ENCODE results near the gene GPR17. TPM values are rescaled to one million over a fixed set of nuclear protein-coding genes. Genes with fewer than 3 reads are reported as not detected.

Gene GPR17
- total RNA-seq, 2 experiments from 2014 or later = not detected

DNA sequence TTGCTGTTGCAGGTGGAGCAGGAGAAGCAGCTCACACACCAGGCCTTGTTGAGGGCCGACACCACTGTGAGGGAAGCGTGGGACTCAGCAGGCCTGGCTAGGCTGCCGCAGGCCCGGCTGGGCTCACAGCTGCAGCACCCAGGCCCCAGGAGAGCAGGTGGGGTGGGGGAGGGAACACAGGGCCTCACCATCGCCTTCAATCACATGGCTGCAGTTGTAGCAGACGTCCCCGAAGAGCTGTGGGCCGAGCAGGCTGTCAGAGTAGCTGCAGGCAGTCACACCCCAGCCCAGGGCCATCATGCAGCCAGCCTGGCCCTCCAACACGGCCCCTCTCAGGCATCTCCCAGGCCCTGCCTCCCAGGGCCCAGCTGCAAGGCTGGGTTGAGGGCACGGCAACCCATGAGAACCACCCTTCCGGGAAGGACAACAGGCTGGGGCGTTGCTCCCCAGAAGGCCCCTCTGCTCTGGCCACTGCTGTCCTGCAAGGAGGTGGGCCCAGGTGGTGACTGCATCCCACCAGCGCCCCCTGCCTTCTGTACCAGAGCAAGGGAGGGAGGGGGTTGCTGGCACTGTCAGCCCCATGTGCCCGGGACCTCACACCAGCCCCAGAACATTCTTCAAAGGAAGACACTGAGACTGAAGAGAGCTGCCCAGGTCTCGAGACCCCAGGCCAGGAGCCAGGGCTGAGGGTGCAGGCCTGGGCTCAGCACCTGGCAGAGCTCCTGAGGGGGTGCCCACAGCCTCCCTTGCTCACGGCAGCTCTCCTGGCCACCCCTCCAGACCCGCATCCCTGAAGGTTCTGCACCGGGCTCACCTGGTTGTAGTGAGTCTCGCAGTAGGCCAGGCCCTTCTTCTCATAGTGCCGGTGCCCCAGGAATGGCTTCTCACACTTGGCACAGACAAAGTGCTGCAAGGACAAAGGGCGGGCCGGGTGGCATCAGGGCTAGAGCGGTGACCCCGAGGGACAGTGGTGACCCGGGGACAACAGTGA is 5.6 kb upstream of the GPR17 start:
- Mint-ChIP-seq H3K36me3 (ENCODE audit: low read depth) (peaks cover 6% of the 10 kb centered on the region), H3K4me3 (peak overlapping the region; percentile 74), H3K4me1 (ENCODE audit: low read depth) (peaks cover 48% of the 10 kb centered on the region), H3K9me3 (ENCODE audit: insufficient read depth) (no peaks in the 10 kb centered on the region), H3K27me3 (ENCODE audit: low read depth) (no peaks in the 10 kb centered on the region), H3K27ac (peak overlapping the region; percentile 89)
- DNase-seq (peak; percentile 65), ATAC-seq (peak; percentile 38)
- CTCF ChIA-PET = interaction anchor here (0.9 to 6.7 kb wide), 10 partner anchors 9 to 443 kb away, joined by 3 to 72 read pairs (median 4); no protein-coding TSS in a partner anchor
- POLR2A ChIA-PET = interaction anchor here (1.0 to 2.6 kb wide), 6 partner anchors 9 to 611 kb away, joined by 3 to 13 read pairs (median 4); partner anchors contain the start of genes SAP130 and SFT2D3

DNA sequence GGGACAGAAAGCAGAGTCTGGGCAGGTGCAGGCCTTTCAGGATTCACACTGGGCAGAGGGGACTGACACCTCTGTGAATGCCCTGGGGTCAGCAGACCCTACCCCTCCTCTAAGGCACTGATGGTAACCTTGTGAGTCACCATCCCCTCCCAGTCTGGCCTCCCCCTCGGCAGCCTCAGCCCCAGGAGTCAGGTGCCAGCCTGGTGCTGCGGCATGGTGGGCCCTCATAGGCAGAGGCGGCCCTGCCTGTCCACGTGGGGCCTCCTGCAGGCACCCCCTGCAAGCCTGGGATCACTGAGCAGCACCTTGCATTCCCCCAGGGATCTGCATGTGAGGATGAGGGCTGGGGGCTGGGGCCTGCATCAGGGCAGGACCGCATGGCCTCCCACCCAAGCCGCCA is 4.8 kb upstream of the GPR17 start:
- peak overlapping the region; percentile 89 for H3K27ac Mint-ChIP-seq
- CTCF ChIA-PET = interaction anchor here (1.4 to 6.7 kb wide), 5 partner anchors 8 to 444 kb away, joined by 5 to 72 read pairs (median 6); no protein-coding TSS in a partner anchor
- H3K4me3 Mint-ChIP-seq = peak overlapping the region; percentile 74
- H3K36me3 Mint-ChIP-seq (ENCODE audit: low read depth) = peaks cover 6% of the 10 kb centered on the region
- DNase-seq (no peak), ATAC-seq (no peak)
- peaks cover 46% of the 10 kb centered on the region for H3K4me1 Mint-ChIP-seq (ENCODE audit: low read depth)
- H3K9me3 Mint-ChIP-seq (ENCODE audit: insufficient read depth) = no peaks in the 10 kb centered on the region
- POLR2A ChIA-PET = interaction anchor here (0.8 to 2.6 kb wide), 7 partner anchors 9 to 611 kb away, joined by 3 to 13 read pairs (median 4); partner anchors contain the start of genes SAP130 and SFT2D3
- no peaks in the 10 kb centered on the region for H3K27me3 Mint-ChIP-seq (ENCODE audit: low read depth)

DNA sequence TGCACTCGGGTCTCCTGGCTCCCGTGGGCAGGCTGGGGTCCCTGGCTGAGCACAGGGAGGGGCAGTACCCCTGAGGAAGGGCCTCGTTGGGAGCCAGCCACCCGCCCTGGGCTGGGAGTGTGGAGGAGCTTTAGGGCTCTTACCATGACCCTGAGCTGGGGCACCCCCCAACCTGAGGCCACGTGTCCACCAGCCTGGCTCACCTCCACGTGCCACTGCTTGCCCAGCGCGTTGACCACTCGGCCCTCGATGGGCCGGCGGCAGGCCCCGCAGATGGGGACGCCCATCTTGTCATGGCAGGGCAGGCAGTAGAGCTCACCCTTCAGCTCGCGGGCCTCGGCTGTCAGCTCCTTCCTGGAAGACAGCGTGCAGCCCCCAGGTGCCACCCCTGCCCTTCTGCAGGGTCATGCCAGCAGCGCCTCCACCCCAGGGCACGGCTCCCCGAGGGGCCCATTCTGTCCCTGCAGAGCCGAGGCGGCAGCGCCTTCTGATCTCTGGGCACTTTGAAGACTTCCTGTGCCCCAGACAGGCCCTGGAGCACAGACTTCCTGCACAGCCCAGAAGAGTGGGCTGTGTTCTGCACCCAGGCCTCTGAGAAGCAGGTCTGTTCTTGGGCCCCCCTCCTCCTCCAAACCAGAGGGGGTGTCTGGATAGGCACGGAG is 4.0 kb upstream of the GPR17 start:
- peak overlapping the region; percentile 74 for H3K4me3 Mint-ChIP-seq
- ATAC-seq = peak; percentile 77
- ChIA-PET CTCF (interaction anchor here (0.9 to 6.7 kb wide), 3 partner anchors 7 to 162 kb away, joined by 4 to 72 read pairs (median 25); no protein-coding TSS in a partner anchor), POLR2A (interaction anchor here (0.5 to 2.6 kb wide), 6 partner anchors 8 to 610 kb away, joined by 3 to 13 read pairs (median 4); partner anchors contain the start of genes IWS1 and SFT2D3)
- H3K27me3 Mint-ChIP-seq (ENCODE audit: low read depth) = no peaks in the 10 kb centered on the region
- H3K27ac Mint-ChIP-seq = peak overlapping the region; percentile 75
- H3K4me1 Mint-ChIP-seq (ENCODE audit: low read depth) = peaks cover 43% of the 10 kb centered on the region
- DNase-seq = peak; percentile 63
- H3K36me3 Mint-ChIP-seq (ENCODE audit: low read depth) = peaks cover 6% of the 10 kb centered on the region
- H3K9me3 Mint-ChIP-seq (ENCODE audit: insufficient read depth) = no peaks in the 10 kb centered on the region

DNA sequence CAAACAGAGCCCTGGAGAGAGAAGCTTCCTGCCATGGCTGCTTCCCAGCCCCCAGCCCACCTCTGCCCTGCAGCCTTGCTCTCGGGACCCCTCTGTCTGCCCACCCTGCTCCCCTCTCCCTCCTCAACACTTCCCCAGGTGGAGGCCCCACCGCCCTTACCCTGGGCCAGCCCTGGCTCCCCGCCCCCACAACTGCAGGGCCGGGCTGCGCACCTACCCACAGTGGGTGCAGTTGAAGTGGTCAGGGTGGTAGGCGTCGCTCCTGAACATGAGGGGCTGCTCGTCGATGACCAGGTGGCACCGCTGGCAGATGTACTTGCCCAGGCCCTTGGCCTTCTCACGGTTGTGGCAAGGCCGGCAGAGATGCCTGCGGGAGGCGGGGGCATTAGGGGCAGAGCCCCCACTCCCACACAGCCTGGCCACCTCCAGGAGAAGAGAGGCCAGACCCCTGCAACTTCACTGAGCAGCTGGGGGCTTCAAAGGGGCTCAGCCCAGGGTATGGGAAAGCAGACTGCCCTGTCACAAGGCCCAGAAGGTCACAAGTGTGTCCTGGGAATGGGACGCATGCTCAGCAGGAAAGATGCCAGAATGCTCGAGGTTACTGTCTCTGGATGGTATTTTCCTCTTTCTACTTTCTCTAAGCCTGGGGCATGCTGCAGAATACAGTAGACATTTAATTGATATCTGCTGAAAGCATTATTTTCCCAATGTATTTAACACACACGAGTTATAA is 3.1 kb upstream of the GPR17 start:
- peak overlapping the region; percentile 75 for H3K27ac Mint-ChIP-seq
- CTCF ChIA-PET = no interaction called here
- peaks cover 39% of the 10 kb centered on the region for H3K4me1 Mint-ChIP-seq (ENCODE audit: low read depth)
- POLR2A ChIA-PET = no interaction called here
- peak overlapping the region; percentile 74 for H3K4me3 Mint-ChIP-seq
- no peak for DNase-seq
- ATAC-seq = no peak
- H3K27me3 Mint-ChIP-seq (ENCODE audit: low read depth) = no peaks in the 10 kb centered on the region
- H3K9me3 Mint-ChIP-seq (ENCODE audit: insufficient read depth) = no peaks in the 10 kb centered on the region
- peaks cover 6% of the 10 kb centered on the region for H3K36me3 Mint-ChIP-seq (ENCODE audit: low read depth)

DNA sequence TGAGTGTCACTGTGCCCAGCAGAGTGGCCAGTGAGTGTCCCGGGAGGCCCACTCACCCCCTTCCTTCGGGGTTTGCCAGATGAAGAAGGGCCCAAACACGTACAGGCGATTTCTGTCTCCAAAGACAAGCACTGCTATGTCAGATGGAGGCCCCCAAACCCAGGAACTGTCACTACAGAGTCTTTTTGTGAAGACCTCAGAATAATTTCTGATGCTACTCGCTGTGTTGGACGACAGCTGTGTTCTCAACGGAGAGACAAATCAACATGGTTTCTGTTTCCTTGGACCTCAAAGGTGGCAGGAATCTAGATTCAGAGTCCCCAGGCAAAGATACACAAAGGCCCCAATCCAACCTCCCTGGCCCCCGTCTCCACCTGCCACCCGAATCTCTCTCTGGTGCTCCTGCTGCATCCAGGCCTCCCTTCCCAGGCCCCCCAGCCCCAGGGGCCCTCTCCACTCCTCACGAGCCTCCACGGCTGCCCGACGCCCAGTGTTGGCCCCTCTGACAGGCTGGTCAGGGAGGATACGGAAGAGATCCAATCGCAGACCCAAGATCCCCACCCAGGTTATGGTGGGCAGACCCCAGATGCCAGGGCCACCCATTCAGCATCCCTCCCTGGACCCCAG is 2.4 kb upstream of the GPR17 start:
- Mint-ChIP-seq H3K36me3 (ENCODE audit: low read depth) (peaks cover 6% of the 10 kb centered on the region), H3K9me3 (ENCODE audit: insufficient read depth) (no peaks in the 10 kb centered on the region), H3K4me1 (ENCODE audit: low read depth) (peaks cover 37% of the 10 kb centered on the region), H3K4me3 (no peak overlapping the region), H3K27ac (peak overlapping the region; percentile 39), H3K27me3 (ENCODE audit: low read depth) (no peaks in the 10 kb centered on the region)
- CTCF ChIA-PET = interaction anchor here (1.0 to 2.6 kb wide), 2 partner anchors 52 to 59 kb away, joined by 3 to 15 read pairs; no protein-coding TSS in a partner anchor
- POLR2A ChIA-PET = no interaction called here
- DNase-seq (no peak), ATAC-seq (no peak)

DNA sequence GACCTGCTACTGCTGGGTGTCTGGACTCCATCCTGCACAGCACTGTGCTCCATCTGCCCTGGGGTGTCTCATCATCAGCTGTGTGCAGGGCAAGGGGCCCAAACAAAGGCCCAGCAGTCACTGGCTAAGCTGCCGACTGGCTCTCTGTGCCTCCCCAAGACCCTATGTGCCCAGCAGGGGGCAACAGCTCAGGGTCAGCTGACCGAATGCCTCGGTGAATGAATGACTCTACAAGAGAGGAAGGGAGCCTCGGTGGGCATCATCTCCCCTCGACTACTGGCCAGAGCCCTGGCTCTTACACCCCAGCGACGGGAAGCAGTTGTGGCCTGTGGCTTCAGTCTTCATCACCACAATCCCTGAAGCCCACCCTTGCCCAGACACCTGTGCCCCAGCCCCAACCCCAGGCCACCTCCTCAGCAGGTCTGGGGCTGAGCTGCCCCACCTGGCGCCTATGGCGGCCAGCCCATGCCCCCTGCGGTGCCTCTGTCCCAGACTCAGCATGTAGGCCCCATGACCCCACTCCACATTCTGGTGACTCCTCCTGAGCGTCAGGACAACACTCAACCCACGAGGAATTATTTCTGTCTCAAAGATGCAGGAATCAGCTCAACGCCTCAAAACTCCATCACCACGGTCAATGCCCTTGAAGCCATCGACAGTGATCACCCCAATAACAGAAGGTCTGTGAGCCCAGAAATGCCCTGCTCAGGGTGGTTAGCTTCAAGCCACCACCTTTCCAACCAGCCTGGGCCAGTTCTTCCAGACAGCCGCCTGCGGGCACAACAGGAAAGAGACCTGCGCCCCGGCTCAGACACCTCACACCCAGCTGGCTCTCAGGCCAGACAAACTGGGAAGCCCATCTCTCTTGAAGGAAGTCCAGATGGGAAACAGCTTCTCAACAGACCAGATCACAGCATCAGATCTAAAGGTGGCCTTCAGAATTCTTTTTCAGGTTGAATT is 1.6 kb upstream of the GPR17 start:
- Mint-ChIP-seq H3K27me3 (ENCODE audit: low read depth) (no peaks in the 10 kb centered on the region), H3K4me3 (no peak overlapping the region), H3K9me3 (ENCODE audit: insufficient read depth) (no peaks in the 10 kb centered on the region), H3K27ac (no peak overlapping the region), H3K4me1 (ENCODE audit: low read depth) (peaks cover 33% of the 10 kb centered on the region), H3K36me3 (ENCODE audit: low read depth) (no peaks in the 10 kb centered on the region)
- POLR2A ChIA-PET = no interaction called here
- CTCF ChIA-PET = interaction anchor here (1.0 to 2.6 kb wide), 2 partner anchors 53 to 58 kb away, joined by 3 to 15 read pairs; no protein-coding TSS in a partner anchor
- DNase-seq = no peak
- no peak for ATAC-seq

DNA sequence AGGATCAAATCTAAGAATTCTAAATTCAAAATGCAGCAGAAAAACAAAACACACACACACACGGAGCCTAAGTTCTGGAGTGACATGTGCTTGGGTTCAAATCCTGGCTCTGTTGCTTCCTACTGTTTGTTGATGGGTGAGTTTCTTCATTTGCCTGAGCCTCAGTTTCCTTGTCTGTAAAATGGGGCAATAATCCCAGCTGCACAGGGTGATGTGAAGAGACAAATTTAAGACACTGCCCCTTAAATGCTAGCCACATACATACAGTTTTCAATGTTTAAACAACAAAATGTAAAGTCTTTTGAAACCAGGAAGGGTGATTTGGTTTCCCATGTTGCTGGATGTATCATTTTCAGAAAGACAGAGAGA is 943 bp upstream of the GPR17 start:
- no peak for ATAC-seq
- no peak overlapping the region for H3K4me3 Mint-ChIP-seq
- DNase-seq = no peak
- ChIA-PET CTCF (interaction anchor here (2.6 kb wide), 1 partner anchor 54 kb away, joined by 15 read pairs; no protein-coding TSS in a partner anchor), POLR2A (no interaction called here)
- H3K36me3 Mint-ChIP-seq (ENCODE audit: low read depth) = no peaks in the 10 kb centered on the region
- H3K27me3 Mint-ChIP-seq (ENCODE audit: low read depth) = no peaks in the 10 kb centered on the region
- H3K9me3 Mint-ChIP-seq (ENCODE audit: insufficient read depth) = no peaks in the 10 kb centered on the region
- no peak overlapping the region for H3K27ac Mint-ChIP-seq
- H3K4me1 Mint-ChIP-seq (ENCODE audit: low read depth) = peaks cover 31% of the 10 kb centered on the region

DNA sequence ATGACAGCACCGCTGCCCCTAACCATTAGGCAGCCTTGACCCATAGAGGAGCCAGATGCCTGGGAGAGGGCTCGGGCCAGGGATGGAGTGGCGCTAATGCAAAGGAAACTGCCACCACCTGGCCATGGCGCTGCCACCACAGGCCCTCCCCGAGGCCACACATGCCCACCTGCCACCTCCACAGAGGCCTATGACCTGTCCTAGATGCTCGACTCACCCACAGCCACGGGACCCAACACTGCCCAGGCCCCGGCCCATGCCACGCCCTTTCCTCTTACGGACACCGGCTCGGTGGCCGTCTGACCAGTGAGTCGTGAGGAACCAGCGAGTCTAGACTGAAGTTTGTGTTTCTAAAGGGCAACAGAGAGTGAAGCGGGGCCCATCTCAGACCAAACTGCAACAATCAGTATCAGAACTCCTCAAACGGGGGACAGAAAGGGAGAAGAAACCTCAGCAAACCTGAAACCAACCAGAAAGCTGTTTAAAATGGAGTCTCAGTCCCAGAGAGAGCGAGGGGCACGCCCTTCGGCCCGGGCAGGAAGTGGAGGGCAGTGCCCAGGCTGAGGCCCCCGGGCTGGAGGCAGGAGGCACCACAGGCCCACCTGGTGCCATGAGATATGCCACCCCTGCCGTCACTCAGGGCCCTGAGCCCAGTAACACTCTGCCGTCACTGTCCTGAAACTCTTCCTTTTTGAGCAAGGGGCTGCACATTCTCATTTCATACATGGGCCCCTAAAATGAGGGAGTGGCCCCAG is 711 bp downstream of the GPR17 start:
- H3K36me3 Mint-ChIP-seq (ENCODE audit: low read depth) = no peaks in the 10 kb centered on the region
- no peak for ATAC-seq
- H3K4me3 Mint-ChIP-seq = no peak overlapping the region
- ChIA-PET CTCF (interaction anchor here (9.1 kb wide), 1 partner anchor 55 kb away, joined by 174 read pairs; no protein-coding TSS in a partner anchor), POLR2A (no interaction called here)
- no peak for DNase-seq
- peaks cover 21% of the 10 kb centered on the region for H3K4me1 Mint-ChIP-seq (ENCODE audit: low read depth)
- no peaks in the 10 kb centered on the region for H3K9me3 Mint-ChIP-seq (ENCODE audit: insufficient read depth)
- no peak overlapping the region for H3K27ac Mint-ChIP-seq
- H3K27me3 Mint-ChIP-seq (ENCODE audit: low read depth) = no peaks in the 10 kb centered on the region

DNA sequence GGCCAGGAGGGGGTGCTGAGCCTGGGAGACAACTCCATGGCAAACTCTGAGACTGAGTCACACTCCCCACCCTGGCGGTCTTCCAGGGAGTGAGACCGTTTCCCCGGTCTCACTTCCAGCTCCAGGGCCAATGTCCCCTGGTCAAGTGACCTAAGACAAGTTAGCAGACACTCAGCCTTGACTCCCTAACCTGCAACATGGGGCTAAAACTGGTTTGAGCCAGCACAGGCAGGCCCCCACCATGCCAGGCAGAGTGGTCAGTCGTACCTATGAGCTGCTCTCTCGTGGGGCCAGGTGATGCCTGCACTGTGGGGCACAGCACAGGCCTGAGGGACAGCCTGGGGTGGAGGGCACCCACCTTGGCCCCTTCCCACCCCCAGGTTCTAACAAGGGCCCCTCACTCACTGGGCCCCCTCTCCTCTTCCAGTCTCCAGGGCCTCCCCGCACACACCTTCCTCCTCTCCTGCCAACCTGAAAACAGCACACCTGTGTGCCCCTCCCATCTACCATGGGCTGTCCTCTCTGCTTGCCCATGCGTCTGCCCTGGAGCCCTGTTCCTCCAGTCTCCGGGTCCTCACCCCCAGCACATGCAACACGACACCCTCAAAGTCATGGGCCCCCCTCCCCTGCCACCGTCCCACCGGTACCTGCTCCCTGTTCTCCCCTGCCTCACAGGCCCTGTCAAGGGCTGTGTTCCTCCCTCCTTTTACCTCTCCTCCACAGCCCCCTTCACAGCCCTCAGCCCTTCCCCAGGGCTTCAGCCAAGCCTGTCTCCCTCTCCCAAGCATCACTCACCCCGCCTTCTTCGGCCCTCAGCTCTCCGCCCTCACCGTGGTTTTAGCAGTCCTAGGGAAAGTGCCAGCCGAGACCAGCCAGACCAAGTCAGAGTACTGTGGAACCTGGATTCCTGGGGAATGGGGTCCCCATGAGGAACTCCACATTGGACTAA is 1.6 kb downstream of the GPR17 start:
- Mint-ChIP-seq H3K27me3 (ENCODE audit: low read depth) (no peaks in the 10 kb centered on the region), H3K4me3 (no peak overlapping the region), H3K4me1 (ENCODE audit: low read depth) (peaks cover 18% of the 10 kb centered on the region), H3K9me3 (ENCODE audit: insufficient read depth) (no peaks in the 10 kb centered on the region), H3K36me3 (ENCODE audit: low read depth) (no peaks in the 10 kb centered on the region), H3K27ac (peak overlapping the region; percentile 39)
- ChIA-PET POLR2A (no interaction called here), CTCF (interaction anchor here (3.0 to 9.1 kb wide), 2 partner anchors 7 to 55 kb away, joined by 25 to 174 read pairs; no protein-coding TSS in a partner anchor)
- DNase-seq (no peak), ATAC-seq (no peak)
